ENCODE measurements around the gene SIAH1.
"Not testable (repeated sequence)": the region's sequence is repeated elsewhere in the genome, so short reads cannot be mapped to it uniquely, and the experiment has no call there.

The SIAH1 gene

DNA sequence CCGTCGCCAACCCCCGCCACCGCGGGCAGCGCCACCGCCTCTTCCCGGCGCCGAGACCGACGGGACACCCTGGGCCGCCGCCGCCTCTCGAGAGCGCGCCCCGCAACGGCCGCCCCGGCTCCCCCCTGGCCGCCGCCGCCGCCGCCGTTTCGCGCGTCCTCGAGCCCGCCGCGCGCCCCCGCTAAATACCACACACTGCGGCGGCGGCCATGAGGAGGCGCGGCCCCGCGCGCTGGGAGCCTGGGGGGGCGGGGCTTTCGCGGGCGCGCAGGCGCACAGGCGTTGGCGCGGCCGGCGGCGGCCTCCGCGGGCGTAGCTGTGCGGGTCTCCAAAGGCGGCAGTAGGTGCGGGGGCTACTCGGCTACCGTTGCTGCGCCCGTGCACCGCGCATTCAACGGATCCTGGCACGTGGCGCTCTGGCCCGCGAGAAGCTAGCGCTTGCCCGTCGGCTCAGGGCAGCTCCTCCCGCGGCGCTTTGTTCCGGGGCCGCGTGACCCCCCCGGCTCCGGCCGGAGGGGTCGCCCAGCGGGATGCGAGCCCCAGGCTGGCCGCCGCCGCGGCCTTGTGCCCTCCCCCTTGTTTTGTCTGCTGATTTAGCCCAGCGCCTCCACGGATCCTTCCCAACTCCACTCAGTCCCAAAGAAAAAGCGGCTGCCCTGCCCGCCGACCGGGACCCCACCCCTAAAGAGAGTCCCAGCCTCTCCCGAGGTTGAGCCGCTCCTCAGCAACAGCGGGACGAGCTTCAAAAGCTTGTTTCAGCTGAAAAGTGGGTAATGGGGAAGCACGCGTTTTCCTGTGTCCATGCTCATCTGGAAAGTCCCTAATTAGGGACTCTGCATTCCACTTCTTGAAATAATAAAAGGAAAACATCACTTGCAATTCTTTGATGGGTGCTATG is at the start of gene SIAH1:
SIAH1 (minus strand) TSS at position 161 of the 898 bp plus-strand sequence. CDS start 22,985 bp downstream, outside the sequence.
- peak; percentile 89 for DNase-seq (ENCODE audit: low spot score)

- DNase-seq (ENCODE audit: low spot score): peak; percentile 54
Measured at GRCh38 chr16:48434653-48435317, 49.6 kb upstream of the SIAH1 start.

- no peak for DNase-seq (ENCODE audit: low spot score)
Measured at GRCh38 chr16:48433850-48434530, 48.8 kb upstream of the SIAH1 start.

- DNase-seq (ENCODE audit: low spot score): peak; percentile 64
Measured at GRCh38 chr16:48433116-48433849, 48.1 kb upstream of the SIAH1 start.

GRCh38 chr16:48432136-48432535 is 46.9 kb upstream of the SIAH1 start:
- DNase-seq (ENCODE audit: low spot score): peak; percentile 80

- DNase-seq (ENCODE audit: low spot score): peak; percentile 43
Measured at GRCh38 chr16:48430890-48431289, 45.7 kb upstream of the SIAH1 start.

- DNase-seq (ENCODE audit: low spot score): peak; percentile 52
Measured at GRCh38 chr16:48426244-48427141, 41.3 kb upstream of the SIAH1 start.

- no peak for DNase-seq (ENCODE audit: low spot score)
Measured at GRCh38 chr16:48422537-48422936, 37.3 kb upstream of the SIAH1 start.

DNA sequence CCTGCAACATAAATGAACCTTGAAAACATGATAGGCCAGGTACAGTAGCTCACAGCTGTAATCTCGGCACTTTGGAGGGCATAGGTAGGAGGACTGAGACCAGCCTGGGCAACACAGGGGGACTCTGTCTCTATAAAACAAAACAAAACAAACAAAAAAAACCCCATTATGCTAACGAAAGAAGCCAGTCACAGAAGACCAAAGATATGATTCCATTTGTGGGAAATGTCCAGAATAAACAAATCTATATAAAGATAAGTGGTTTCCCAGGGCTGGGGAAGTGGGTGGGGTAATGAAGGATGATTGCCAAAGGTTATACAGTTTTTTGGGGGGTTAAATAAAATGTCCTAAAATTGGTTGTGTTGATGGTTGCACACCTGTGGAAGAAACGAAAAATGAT is 36.5 kb upstream of the SIAH1 start:
- DNase-seq (ENCODE audit: low spot score): no peak

GRCh38 chr16:48420437-48420836 is 35.2 kb upstream of the SIAH1 start:
- DNase-seq (ENCODE audit: low spot score): peak; percentile 28

DNA sequence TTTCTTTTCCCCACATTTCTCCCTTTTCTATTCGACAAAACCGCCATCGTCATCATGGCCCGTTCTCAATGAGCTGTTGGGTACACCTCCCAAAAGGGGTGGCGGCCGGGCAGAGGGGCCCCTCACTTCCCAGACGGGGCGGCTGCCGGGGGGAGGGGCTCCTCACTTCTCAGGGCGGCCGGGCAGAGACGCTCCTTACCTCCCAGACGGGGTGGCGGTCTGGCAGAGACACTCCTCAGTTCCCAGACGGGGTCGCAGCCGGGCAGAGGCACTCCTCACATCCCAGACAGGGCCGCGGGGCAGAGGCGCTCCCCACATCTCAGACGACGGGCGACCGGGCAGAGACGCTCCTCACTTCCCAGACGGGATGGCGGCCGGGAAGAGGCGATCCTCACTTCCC is 31.4 kb upstream of the SIAH1 start:
- not testable (repeated sequence) for DNase-seq (ENCODE audit: low spot score)

- no peak for DNase-seq (ENCODE audit: low spot score)
Measured at GRCh38 chr16:48413272-48413671, 28.1 kb upstream of the SIAH1 start.

- no peak for DNase-seq (ENCODE audit: low spot score)
Measured at GRCh38 chr16:48409839-48410632, 24.8 kb upstream of the SIAH1 start.

- DNase-seq (ENCODE audit: low spot score): no peak
Measured at GRCh38 chr16:48408688-48409087, 23.5 kb upstream of the SIAH1 start.

DNA sequence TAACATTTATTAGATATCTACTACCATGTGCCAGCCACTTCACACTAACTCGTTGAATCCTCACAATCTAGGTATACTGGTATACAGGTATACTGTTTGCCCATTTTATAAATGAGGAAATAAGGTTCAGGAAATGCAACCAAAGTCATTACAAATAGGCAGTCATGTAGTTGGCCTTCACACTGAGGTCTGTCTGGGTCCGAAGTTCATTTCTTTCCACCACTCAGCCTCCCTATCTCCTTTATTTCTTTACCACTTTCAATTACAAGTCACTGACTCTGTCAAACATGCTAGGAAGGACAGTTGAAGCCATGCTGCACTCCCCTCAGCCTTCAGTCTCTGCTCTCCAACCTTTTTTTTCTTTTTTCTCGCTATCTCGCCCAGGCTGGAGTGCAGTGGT is 20.7 kb upstream of the SIAH1 start:
- DNase-seq (ENCODE audit: low spot score): no peak

- no peak for DNase-seq (ENCODE audit: low spot score)
Measured at GRCh38 chr16:48405153-48405552, 19.9 kb upstream of the SIAH1 start.

GRCh38 chr16:48402547-48402946 is 17.3 kb upstream of the SIAH1 start:
- not testable (repeated sequence) for DNase-seq (ENCODE audit: low spot score)

DNA sequence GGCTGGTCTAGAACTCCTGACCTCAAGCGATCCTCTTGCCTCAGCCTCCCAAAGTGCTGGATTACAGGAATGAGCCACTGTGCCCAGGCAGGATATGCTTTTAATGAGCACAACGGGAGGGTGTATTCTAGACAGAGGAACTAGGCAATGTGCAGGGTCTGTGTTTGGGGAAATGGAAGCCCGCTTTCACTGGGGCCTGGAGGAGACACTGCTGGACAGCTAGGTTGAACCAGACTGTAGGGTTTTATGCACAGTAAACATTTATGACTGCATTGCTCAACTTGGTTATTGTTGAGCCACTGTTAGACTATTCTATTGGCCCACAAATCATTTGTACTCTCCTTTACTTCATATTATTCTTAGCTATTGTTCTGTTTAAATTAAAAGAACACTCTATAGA is 10.2 kb upstream of the SIAH1 start:
- no peak for DNase-seq (ENCODE audit: low spot score)

DNA sequence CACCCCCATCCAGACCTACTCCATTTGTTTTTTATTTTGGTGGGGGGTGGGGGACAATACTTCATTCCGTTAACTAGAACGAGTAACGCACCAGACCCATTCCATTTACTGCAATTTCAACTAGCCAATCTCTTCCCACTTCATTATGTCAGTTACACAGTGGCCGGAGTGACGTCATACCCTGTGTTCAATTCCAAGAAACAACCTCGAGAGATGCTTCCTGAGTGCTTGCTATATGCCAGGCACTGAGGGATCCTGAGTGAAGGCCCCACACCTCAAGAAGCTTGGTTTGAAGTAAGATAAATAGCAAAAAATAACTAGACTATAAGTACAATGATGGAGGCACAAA is 9.1 kb upstream of the SIAH1 start:
- DNase-seq (ENCODE audit: low spot score): no peak
